Mesothelial cell of epicardium (in vitro differentiated cells): Measurements from ENCODE around the gene IQCN. TPM values are rescaled to one million over a fixed set of nuclear protein-coding genes. Genes with fewer than 3 reads are reported as not detected.

Experiments used
- DNase-seq, 2 experiments: peaks; one replicate each; pipeline ENCODE4 v3.0.0; 2021; ENCODE audit warnings: low spot score in 2 of 2; ENCODE audit not compliant: unreplicated experiment in 2 of 2
- H3K27ac Mint-ChIP-seq: 2 replicates; pipeline ENCODE4 v1.8.0; 2021; ENCODE audit warnings: mixed read lengths
- H3K27me3 Mint-ChIP-seq: 2 replicates; pipeline ENCODE4 v1.8.0; 2021; ENCODE audit warnings: low read depth, mixed read lengths
- H3K36me3 Mint-ChIP-seq: 2 replicates; pipeline ENCODE4 v1.8.0; 2021; ENCODE audit warnings: mixed read lengths
- H3K4me1 Mint-ChIP-seq: 2 replicates; pipeline ENCODE4 v1.8.0; 2021; ENCODE audit warnings: mixed read lengths
- H3K4me3 Mint-ChIP-seq: 2 replicates; pipeline ENCODE4 v1.8.0; 2021; ENCODE audit warnings: mild to moderate bottlenecking, moderate library complexity, mixed read lengths
- H3K9me3 Mint-ChIP-seq: 2 replicates; pipeline ENCODE4 v1.8.0; 2021; ENCODE audit warnings: mixed read lengths
- total RNA-seq: library from RNA; stranded (reverse); gene quantifications from 3 replicates; pipeline ENCODE4 v1.2.1, GENCODE V29; 2021
- TF ChIP-seq, protein P1 (sequence below): fragments of 200-600 bp; sonication (generic); IDR thresholded peaks from one replicate; pipeline ENCODE4 v1.5.0; 2021; ENCODE audit warnings: antibody characterized with exemption; ENCODE audit not compliant: unreplicated experiment

IQCN gene
- total RNA-seq, 1 donor from 2014 or later = 17.1 TPM

DNA sequence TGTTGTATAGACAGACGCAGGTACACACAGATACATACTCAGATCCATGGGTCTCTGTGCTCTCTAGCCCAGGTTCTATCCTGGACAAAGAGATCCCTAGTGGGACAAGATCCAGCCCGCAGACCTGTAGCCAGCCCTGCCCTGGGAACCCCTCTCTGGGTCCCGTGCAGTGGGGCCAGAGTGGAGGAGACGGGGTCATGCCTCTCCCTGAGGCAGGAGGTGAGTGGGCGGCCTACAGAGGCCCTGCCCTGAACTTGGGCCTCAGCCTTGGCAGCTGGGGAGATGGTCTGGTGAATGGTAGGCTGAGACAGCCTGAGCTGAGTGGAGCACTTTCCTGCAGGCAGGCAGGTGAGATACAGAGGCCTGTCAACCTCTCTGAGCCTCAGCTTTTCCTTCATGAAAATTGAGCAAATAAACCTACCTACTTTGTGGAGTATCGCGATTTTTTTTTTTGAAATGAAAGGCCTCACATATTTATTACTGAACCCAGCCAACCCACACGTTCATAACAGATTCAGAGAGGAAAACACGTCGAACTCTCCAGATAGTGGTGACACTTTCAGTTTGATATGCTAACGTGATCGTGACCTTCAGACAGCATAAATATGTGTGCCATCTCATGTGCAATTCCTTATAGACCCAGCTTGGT is 10.6 kb upstream of the IQCN start:
- no peak for DNase-seq
- Mint-ChIP-seq H3K4me3 (no peak overlapping the region), H3K4me1 (peaks cover 47% of the 10 kb centered on the region), H3K36me3 (peaks cover under 1% of the 10 kb centered on the region), H3K9me3 (no peaks in the 10 kb centered on the region), H3K27ac (peak overlapping the region; percentile 90), H3K27me3 (no peaks in the 10 kb centered on the region)
- TF ChIP-seq, protein P1, sequence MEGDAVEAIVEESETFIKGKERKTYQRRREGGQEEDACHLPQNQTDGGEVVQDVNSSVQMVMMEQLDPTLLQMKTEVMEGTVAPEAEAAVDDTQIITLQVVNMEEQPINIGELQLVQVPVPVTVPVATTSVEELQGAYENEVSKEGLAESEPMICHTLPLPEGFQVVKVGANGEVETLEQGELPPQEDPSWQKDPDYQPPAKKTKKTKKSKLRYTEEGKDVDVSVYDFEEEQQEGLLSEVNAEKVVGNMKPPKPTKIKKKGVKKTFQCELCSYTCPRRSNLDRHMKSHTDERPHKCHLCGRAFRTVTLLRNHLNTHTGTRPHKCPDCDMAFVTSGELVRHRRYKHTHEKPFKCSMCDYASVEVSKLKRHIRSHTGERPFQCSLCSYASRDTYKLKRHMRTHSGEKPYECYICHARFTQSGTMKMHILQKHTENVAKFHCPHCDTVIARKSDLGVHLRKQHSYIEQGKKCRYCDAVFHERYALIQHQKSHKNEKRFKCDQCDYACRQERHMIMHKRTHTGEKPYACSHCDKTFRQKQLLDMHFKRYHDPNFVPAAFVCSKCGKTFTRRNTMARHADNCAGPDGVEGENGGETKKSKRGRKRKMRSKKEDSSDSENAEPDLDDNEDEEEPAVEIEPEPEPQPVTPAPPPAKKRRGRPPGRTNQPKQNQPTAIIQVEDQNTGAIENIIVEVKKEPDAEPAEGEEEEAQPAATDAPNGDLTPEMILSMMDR = no peak

DNA sequence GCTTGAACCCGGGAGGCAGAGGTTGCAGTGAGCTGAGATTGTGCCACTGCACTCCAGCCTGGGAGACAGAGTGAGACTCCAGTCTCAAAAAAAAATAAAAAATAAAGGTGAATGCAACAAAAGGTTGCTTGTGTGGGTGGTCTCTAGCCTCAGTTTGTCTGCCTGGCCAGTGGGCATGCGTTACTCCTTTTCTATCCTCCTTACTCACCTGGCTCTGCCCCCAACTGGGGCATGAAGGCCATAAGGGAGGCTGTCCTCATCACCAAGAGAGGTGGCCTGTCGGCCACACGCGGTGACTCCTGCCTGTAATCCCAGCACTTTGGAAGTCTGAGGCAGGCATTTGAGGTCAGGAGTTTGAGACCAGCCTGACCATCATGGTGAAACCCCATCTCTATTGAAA is 9.1 kb upstream of the IQCN start:
- peaks cover 8% of the 10 kb centered on the region for H3K36me3 Mint-ChIP-seq
- H3K4me1 Mint-ChIP-seq = peaks cover 49% of the 10 kb centered on the region
- TF ChIP-seq, protein P1 = no peak
- H3K4me3 Mint-ChIP-seq = no peak overlapping the region
- H3K27ac Mint-ChIP-seq = peak overlapping the region; percentile 69
- DNase-seq = no peak
- no peaks in the 10 kb centered on the region for H3K27me3 Mint-ChIP-seq
- no peaks in the 10 kb centered on the region for H3K9me3 Mint-ChIP-seq

DNA sequence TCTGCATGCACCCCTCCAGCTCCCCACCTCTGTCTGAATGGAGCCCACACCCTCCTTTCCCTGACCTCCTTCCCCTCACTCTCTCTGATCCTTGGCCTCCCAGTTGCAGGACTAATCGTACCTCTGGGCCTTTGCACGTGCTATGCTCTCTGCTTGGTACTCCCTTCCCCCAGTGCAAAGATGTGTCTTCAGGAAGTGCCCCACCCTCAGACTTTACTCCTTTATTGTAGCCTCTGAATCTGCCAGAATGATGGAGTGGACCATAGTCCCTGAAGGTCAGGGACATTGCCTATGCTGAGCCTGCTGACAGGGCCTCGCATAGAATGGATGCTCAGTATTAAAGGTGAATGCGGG is 8.5 kb upstream of the IQCN start:
- Mint-ChIP-seq H3K9me3 (no peaks in the 10 kb centered on the region), H3K36me3 (peaks cover 8% of the 10 kb centered on the region), H3K27me3 (no peaks in the 10 kb centered on the region), H3K27ac (peak overlapping the region; percentile 99), H3K4me1 (peaks cover 49% of the 10 kb centered on the region), H3K4me3 (peak overlapping the region; percentile 69)
- no peak for DNase-seq
- TF ChIP-seq, protein P1 = no peak

DNA sequence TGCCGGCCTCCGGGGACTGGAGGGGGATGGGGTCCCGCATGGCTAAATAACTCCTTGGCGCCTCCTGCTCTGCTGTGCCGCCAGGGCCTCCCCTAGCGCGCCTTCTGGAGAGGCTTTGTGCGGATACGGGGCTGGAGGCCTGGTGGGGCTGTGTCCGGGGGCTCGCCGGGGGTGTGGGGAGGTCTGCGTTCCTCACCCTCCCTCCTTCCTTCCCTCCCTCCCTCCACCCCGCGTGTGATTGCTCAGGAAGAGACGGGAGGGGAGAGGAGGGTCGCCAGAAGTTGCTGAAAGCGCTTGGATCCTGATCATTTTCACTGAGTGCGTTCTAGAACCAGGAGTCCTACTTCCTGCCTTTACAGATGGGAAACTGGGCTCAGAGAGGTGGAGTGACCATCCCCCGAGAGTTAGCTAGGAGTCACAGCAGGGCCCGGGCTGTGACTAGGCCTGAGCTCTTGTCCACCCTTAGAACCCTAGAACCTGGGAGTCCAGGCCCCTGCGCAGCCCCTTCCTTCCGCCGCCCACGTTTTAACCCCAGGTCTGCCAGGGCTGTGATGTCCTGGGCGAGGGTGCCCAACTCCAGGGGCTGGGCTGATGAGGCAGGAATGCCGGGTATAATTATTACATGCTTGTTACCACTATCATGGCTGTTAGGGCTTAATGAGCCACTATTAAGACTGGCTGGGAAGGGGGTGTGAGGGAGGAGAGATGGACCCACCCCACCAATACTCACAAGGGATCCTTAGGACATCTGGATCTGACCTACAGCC is 8.0 kb upstream of the IQCN start:
- H3K4me1 Mint-ChIP-seq = peaks cover 44% of the 10 kb centered on the region

DNA sequence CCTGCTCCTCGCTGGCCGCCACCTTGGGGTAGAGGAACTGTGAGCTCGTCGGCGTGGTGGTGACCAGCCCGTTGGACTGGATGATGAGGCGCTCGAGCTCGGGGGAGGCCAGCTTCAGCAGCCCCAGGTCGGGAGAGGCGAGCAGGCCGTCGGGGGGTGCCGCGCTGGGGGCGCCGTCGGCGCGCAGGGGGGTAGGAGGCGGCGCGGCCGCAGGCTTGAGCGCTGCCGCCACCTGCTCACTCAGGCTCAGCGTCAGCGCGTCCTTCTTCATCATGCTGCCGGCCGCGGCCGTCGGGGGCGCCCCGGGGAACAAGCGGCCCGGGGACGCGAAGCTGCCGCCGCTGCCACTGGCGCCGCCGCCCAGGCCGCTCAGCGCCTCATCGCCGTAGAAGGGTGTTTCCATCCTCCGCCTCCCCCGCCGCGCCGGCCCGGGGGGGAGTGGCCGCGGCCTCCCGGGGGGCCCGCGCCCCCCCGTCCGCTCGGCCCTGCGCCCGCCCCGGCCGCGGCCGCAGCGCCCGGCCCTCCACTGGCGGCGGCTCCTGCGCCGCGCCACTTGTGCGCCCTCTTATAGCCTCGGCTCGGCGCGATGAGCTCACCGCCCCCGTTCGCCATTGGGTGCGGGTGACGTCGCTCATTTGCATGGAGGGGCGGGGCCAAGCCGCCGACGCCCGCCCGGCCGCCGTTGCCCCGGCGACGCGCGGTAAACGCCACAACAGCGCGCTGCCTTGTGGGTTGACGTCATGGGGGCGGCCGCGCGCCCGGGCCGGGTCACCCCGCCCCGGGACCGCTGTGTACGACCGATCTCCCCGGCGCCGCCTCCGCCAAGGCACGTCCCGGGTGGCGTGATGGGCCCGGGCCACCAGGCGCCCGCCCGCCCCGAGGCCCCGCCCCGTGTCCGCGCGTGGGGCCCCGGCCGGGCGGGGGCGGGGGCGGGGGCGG is 7.1 kb upstream of the IQCN start, which contains the start of gene JUND:
Gene JUND, minus strand, starts transcription at position 541 of the 939 bp plus-strand sequence. Its CDS starts 138 bp downstream, at position 403.
- TF ChIP-seq, protein P1 = no peak
- H3K27ac Mint-ChIP-seq = peak within 1 kb of the TSS; percentile 99
- H3K4me3 Mint-ChIP-seq = peak within 1 kb of the TSS; percentile 91
- H3K9me3 Mint-ChIP-seq = no peaks in the 10 kb centered on the region
- peaks cover 8% of the 10 kb centered on the region for H3K36me3 Mint-ChIP-seq
- peaks cover 36% of the 10 kb centered on the region for H3K4me1 Mint-ChIP-seq
- peak; percentile 99 for DNase-seq
- H3K27me3 Mint-ChIP-seq = no peaks in the 10 kb centered on the region

More for the DNA sequence above, 8.0 kb upstream of the IQCN start:
- Mint-ChIP-seq H3K4me3 (peak overlapping the region; percentile 69), H3K9me3 (no peaks in the 10 kb centered on the region), H3K27ac (peak overlapping the region; percentile 99), H3K36me3 (peaks cover 8% of the 10 kb centered on the region), H3K27me3 (no peaks in the 10 kb centered on the region)
- TF ChIP-seq, protein P1 = no peak
- no peak for DNase-seq
